IMR-90 (cell line): Measurements from ENCODE around the gene RXRG. TPM values are rescaled to one million over a fixed set of nuclear protein-coding genes. Genes with fewer than 3 reads are reported as not detected.

Experiments
- ATAC-seq: fragments of 200-7000 bp; cut with Tn5 transposase; 2 replicates; pipeline ENCODE4 v1.9.1; 2020; ENCODE audit warnings: low read depth, mild to moderate bottlenecking, moderate library complexity
- BruUV-seq: library from RNA; stranded (reverse); fragments of 400-500 nt; replicated peaks from 2 replicates; lab custom pipeline; 2021; lab: Mats Ljungman, UMichigan
- CTCF ChIA-PET: fragments of 300-600 bp; formaldehyde crosslinking; extraction: SDS; loops from one replicate; lab custom pipeline; 2021; ENCODE audit warnings: antibody characterized with exemption; lab: Yijun Ruan, JAX
- POLR2A ChIA-PET: fragments of 300-600 bp; sonication (Branson Sonifier 250); formaldehyde crosslinking; loops from one replicate; lab custom pipeline; 2022; ENCODE audit warnings: antibody characterized with exemption; ENCODE audit not compliant: unreplicated experiment; lab: Charles Lee
- DNase-seq: peaks from one replicate; pipeline ENCODE4 v3.0.0; 2013
- H2AFZ ChIP-seq: replicated peaks from 2 replicates; pipeline ENCODE3; 2013; ENCODE audit warnings: low read length, mild to moderate bottlenecking; ENCODE audit not compliant: poor library complexity
- H2AK5ac ChIP-seq: 2 replicates; pipeline ENCODE4 v1.6.1; 2013; ENCODE audit warnings: low read depth, low read length, inconsistent platforms
- H2AK9ac ChIP-seq: replicated peaks from 2 replicates; pipeline ENCODE3; 2013; ENCODE audit warnings: mild to moderate bottlenecking, low read depth, low read length, moderate library complexity; ENCODE audit not compliant: poor library complexity
- H2BK120ac ChIP-seq: 2 replicates; pipeline ENCODE4 v1.6.1; 2013; ENCODE audit warnings: low read depth, low read length, inconsistent platforms
- H2BK15ac ChIP-seq: 3 replicates; pipeline ENCODE4 v1.6.1; 2013; ENCODE audit warnings: low read depth, low read length, inconsistent platforms
- H2BK20ac ChIP-seq: 2 replicates; pipeline ENCODE4 v1.6.1; 2013; ENCODE audit warnings: low read depth, mild to moderate bottlenecking, inconsistent platforms, low read length, moderate library complexity
- H2BK5ac ChIP-seq: 2 replicates; pipeline ENCODE4 v1.6.1; 2013; ENCODE audit warnings: mild to moderate bottlenecking, low read depth, low read length, inconsistent platforms; ENCODE audit not compliant: poor library complexity, severe bottlenecking
- H3K14ac ChIP-seq: replicated peaks from 2 replicates; pipeline ENCODE4 v1.6.1; 2013; ENCODE audit warnings: low read depth, low read length, inconsistent platforms
- H3K18ac ChIP-seq: 2 replicates; pipeline ENCODE4 v1.6.1; 2013; ENCODE audit warnings: low read depth, low read length, control low read depth
- H3K23ac ChIP-seq: 2 replicates; pipeline ENCODE4 v1.6.1; 2013; ENCODE audit warnings: low read depth, low read length, inconsistent platforms
- H3K27ac ChIP-seq: 2 replicates; pipeline ENCODE4 v1.5.1; 2013; ENCODE audit warnings: mild to moderate bottlenecking, control low read depth, low read length; ENCODE audit not compliant: insufficient read depth
- H3K27me3 ChIP-seq: 2 replicates; pipeline ENCODE4 v1.6.1; 2013; ENCODE audit warnings: low read length; ENCODE audit not compliant: control insufficient read depth, insufficient read depth
- H3K36me3 ChIP-seq: 2 replicates; pipeline ENCODE4 v1.6.1; 2013; ENCODE audit warnings: low read length, mixed read lengths; ENCODE audit not compliant: control insufficient read depth, insufficient read depth
- H3K4ac ChIP-seq: 2 replicates; pipeline ENCODE4 v1.6.1; 2013; ENCODE audit warnings: low read depth, low read length, inconsistent platforms
- H3K4me1 ChIP-seq: 2 replicates; pipeline ENCODE4 v1.6.1; 2013; ENCODE audit warnings: low read length, mixed read lengths; ENCODE audit not compliant: control insufficient read depth, insufficient read depth
- H3K4me2 ChIP-seq: 2 replicates; pipeline ENCODE4 v1.6.1; 2013; ENCODE audit warnings: low read depth, mild to moderate bottlenecking, control low read depth, low read length, moderate library complexity
- H3K4me3 ChIP-seq: 2 replicates; pipeline ENCODE4 v1.5.1; 2013; ENCODE audit warnings: low read depth, mild to moderate bottlenecking, control low read depth, low read length, moderate library complexity; ENCODE audit not compliant: insufficient read depth
- H3K56ac ChIP-seq: 2 replicates; pipeline ENCODE4 v1.6.1; 2013; ENCODE audit warnings: low read length, inconsistent platforms; ENCODE audit not compliant: insufficient read depth; ENCODE audit errors: extremely low read depth
- H3K79me1 ChIP-seq, 2 experiments: 2 replicates each; pipeline ENCODE4 v1.6.1; 2013; ENCODE audit warnings: low read length in 2 of 2, inconsistent platforms in 1 of 2, low read depth in 1 of 2
- H3K9ac ChIP-seq: 2 replicates; pipeline ENCODE4 v1.6.1; 2013; ENCODE audit warnings: low read depth, low read length, control low read depth
- H3K9me1 ChIP-seq: 2 replicates; pipeline ENCODE4 v1.6.1; 2013; ENCODE audit warnings: low read length, inconsistent platforms; ENCODE audit not compliant: insufficient read depth
- H3K9me3 ChIP-seq: 2 replicates; pipeline ENCODE4 v1.6.1; 2013; ENCODE audit warnings: low read length; ENCODE audit not compliant: control insufficient read depth, insufficient read depth
- H4K20me1 ChIP-seq: 2 replicates; pipeline ENCODE4 v1.6.1; 2013; ENCODE audit warnings: low read length, inconsistent platforms; ENCODE audit not compliant: insufficient read depth
- H4K5ac ChIP-seq: 2 replicates; pipeline ENCODE4 v1.6.1; 2013; ENCODE audit warnings: mild to moderate bottlenecking, low read depth, low read length, control low read depth
- H4K8ac ChIP-seq, 2 experiments: 2 replicates each; pipeline ENCODE4 v1.6.1; 2013; ENCODE audit warnings: low read depth in 2 of 2, low read length in 2 of 2, control low read depth in 1 of 2, inconsistent platforms in 1 of 2
- H4K91ac ChIP-seq: 2 replicates; pipeline ENCODE4 v1.6.1; 2013; ENCODE audit warnings: low read depth, low read length, inconsistent platforms; ENCODE audit not compliant: insufficient read depth
- CEBPB ChIP-seq: IDR thresholded peaks from 2 replicates; pipeline ENCODE4 v1.6.1; 2012; ENCODE audit warnings: low read depth, low read length, improper control_type of control experiment
- CHD1 ChIP-seq: IDR thresholded peaks from 2 replicates; pipeline ENCODE4 v1.6.1; 2012; ENCODE audit warnings: low read depth, low read length, improper control_type of control experiment
- MXI1 ChIP-seq: IDR thresholded peaks from 2 replicates; pipeline ENCODE4 v1.6.1; 2012; ENCODE audit warnings: low read depth, mild to moderate bottlenecking, low read length, moderate library complexity, borderline replicate concordance
- POLR2A ChIP-seq: IDR thresholded peaks from 2 replicates; pipeline ENCODE4 v1.6.1; 2012; ENCODE audit warnings: mild to moderate bottlenecking, low read depth, low read length
- RCOR1 ChIP-seq: IDR thresholded peaks from 2 replicates; pipeline ENCODE4 v1.6.1; 2012; ENCODE audit warnings: mild to moderate bottlenecking, low read length, improper control_type of control experiment; ENCODE audit not compliant: insufficient replicate concordance
- WGBS, 2 experiments: methylation state at CpG; one replicate each; pipeline versions ENCODE4 v1.1.5 to v1.1.7; 2013; ENCODE audit warnings: missing lambda C conversion rate in 2 of 2; ENCODE audit not compliant: insufficient read length in 1 of 2; ENCODE audit errors: extremely low coverage in 2 of 2; 5-methylcytosine and 5-hydroxymethylcytosine counted together
- dilution Hi-C: fragments of 300-500 bp; cut with HindIII; formaldehyde crosslinking; loops from one replicate; pipeline ENCODE4 v1.14.3; 2018; ENCODE audit warnings: low sequenced_read_pairs; ENCODE audit not compliant: unreplicated experiment
- in situ Hi-C: fragments of 300-500 bp; cut with MboI; formaldehyde crosslinking; loops from 3 replicates; pipeline ENCODE4 v1.14.3; 2019; ENCODE audit warnings: low sequenced_read_pairs, inconsistent platforms, mixed read lengths
- intact Hi-C: fragments of 100-400 bp; cut with micrococcal nuclease; formaldehyde crosslinking; loops from 2 replicates; pipeline ENCODE4 v1.10.0; 2022
- polyA plus RNA-seq, 3 experiments: library from polyadenylated mRNA; depleted of rRNA; stranded (reverse); fragments of >200 nt; gene quantifications; 2 replicates each; pipeline ENCODE4 v1.2.3, GENCODE V29; 2012; ENCODE audit warnings: low replicate concordance in 1 of 3
- total RNA-seq: library from RNA; depleted of rRNA; stranded (reverse); fragments of >200 nt; gene quantifications from 2 replicates; pipeline ENCODE4 v1.2.3, GENCODE V29; 2012

The RXRG gene
- total and polyA plus RNA-seq, 2 of the 4 experiments (the other 2 are of a cell fraction), result not detected

GRCh38 chr1:165407398-165407797 is 37.5 kb downstream of the RXRG start:
- POLR2A ChIA-PET, result no interaction called here
- H3K79me1 ChIP-seq, result no peaks in the 10 kb centered on the region
- no peak overlapping the region for H4K8ac ChIP-seq
- WGBS, 2 experiments, result 63% methylated on average over 4 of the region's 4 CpGs; no CpG with 5 or more reads in 1 of the 2 experiments
- in situ Hi-C loops (no loop called here), dilution Hi-C loops (no loop called here), intact Hi-C loops (no loop called here)
- H3K4ac ChIP-seq, result no peak overlapping the region
- H4K91ac ChIP-seq, result no peak overlapping the region
- H4K20me1 ChIP-seq, result no peaks in the 10 kb centered on the region
- ATAC-seq (no peak), DNase-seq (no peak)
- H2BK5ac ChIP-seq, result no peak overlapping the region
- H2AFZ ChIP-seq, result no peak overlapping the region
- H3K9me3 ChIP-seq, result no peaks in the 10 kb centered on the region
- H2AK5ac ChIP-seq, result no peak overlapping the region
- H3K27me3 ChIP-seq, result no peaks in the 10 kb centered on the region
- no peak overlapping the region for H2BK15ac ChIP-seq
- H3K9me1 ChIP-seq, result no peaks in the 10 kb centered on the region
- no peak overlapping the region for H2BK20ac ChIP-seq
- TF ChIP-seq CHD1 (no peak), RCOR1 (no peak), CEBPB (no peak), MXI1 (no peak), POLR2A (no peak)
- no peak overlapping the region for H3K27ac ChIP-seq
- no peaks in the 10 kb centered on the region for H3K4me1 ChIP-seq
- H3K18ac ChIP-seq, result no peak overlapping the region
- H3K14ac ChIP-seq, result no peak overlapping the region
- H3K56ac ChIP-seq, result no peak overlapping the region
- no peak overlapping the region for H2AK9ac ChIP-seq
- no peaks in the 10 kb centered on the region for H3K36me3 ChIP-seq
- CTCF ChIA-PET, result no interaction called here
- no peak overlapping the region for H2BK120ac ChIP-seq
- no TSS peak for BruUV-seq
- H3K23ac ChIP-seq, result no peak overlapping the region
- no peak overlapping the region for H3K4me3 ChIP-seq
- H4K5ac ChIP-seq, result no peak overlapping the region
- H3K9ac ChIP-seq, result no peak overlapping the region
- no peak overlapping the region for H3K4me2 ChIP-seq
